ENCODE measurements around the gene OLIG2.

- TF ChIP-seq, protein P1, sequence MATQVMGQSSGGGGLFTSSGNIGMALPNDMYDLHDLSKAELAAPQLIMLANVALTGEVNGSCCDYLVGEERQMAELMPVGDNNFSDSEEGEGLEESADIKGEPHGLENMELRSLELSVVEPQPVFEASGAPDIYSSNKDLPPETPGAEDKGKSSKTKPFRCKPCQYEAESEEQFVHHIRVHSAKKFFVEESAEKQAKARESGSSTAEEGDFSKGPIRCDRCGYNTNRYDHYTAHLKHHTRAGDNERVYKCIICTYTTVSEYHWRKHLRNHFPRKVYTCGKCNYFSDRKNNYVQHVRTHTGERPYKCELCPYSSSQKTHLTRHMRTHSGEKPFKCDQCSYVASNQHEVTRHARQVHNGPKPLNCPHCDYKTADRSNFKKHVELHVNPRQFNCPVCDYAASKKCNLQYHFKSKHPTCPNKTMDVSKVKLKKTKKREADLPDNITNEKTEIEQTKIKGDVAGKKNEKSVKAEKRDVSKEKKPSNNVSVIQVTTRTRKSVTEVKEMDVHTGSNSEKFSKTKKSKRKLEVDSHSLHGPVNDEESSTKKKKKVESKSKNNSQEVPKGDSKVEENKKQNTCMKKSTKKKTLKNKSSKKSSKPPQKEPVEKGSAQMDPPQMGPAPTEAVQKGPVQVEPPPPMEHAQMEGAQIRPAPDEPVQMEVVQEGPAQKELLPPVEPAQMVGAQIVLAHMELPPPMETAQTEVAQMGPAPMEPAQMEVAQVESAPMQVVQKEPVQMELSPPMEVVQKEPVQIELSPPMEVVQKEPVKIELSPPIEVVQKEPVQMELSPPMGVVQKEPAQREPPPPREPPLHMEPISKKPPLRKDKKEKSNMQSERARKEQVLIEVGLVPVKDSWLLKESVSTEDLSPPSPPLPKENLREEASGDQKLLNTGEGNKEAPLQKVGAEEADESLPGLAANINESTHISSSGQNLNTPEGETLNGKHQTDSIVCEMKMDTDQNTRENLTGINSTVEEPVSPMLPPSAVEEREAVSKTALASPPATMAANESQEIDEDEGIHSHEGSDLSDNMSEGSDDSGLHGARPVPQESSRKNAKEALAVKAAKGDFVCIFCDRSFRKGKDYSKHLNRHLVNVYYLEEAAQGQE (IDR thresholded peaks at IDR 0.05; ENCODE audit: low read depth), result no peak
- TF ChIP-seq EZH2 (IDR thresholded peaks at IDR 0.05) (no peak), POLR2A (IDR thresholded peaks at IDR 0.05; ENCODE audit: borderline replicate concordance, extremely low read depth, insufficient read depth, insufficient read length) (no peak), SRF (IDR thresholded peaks at IDR 0.05; ENCODE audit: low read depth) (no peak), TCF7L2 (IDR thresholded peaks at IDR 0.05; ENCODE audit: borderline replicate concordance, extremely low read depth, insufficient read depth, insufficient read length) (no peak), RAD21 (IDR thresholded peaks at IDR 0.05; ENCODE audit: low read depth) (no peak), POLR2AphosphoS5 (IDR thresholded peaks at IDR 0.05; ENCODE audit: low read depth, low read length) (no peak), ZFX (IDR thresholded peaks at IDR 0.05) (no peak)
- TF ChIP-seq, protein P2, sequence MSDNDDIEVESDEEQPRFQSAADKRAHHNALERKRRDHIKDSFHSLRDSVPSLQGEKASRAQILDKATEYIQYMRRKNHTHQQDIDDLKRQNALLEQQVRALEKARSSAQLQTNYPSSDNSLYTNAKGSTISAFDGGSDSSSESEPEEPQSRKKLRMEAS (IDR thresholded peaks at IDR 0.05), result no peak
These were observed 2.7 kb upstream of the OLIG2 start for GRCh38 chr21:33022828-33023573.
